A549 (cell line): ENCODE measurements around the gene ZFP36L1.

Experiments used
- ESRRA ChIP-seq: fragments of 150-350 bp; IDR thresholded peaks from 2 replicates; pipeline ENCODE4 v1.6.1; 2014; ENCODE audit warnings: mild to moderate bottlenecking, low read length, borderline replicate concordance
- KDM5A ChIP-seq: fragments of 200-600 bp; sonication (generic); IDR thresholded peaks from 2 replicates; pipeline ENCODE4 v1.6.1; 2016; ENCODE audit warnings: antibody characterized with exemption, mild to moderate bottlenecking

DNA sequence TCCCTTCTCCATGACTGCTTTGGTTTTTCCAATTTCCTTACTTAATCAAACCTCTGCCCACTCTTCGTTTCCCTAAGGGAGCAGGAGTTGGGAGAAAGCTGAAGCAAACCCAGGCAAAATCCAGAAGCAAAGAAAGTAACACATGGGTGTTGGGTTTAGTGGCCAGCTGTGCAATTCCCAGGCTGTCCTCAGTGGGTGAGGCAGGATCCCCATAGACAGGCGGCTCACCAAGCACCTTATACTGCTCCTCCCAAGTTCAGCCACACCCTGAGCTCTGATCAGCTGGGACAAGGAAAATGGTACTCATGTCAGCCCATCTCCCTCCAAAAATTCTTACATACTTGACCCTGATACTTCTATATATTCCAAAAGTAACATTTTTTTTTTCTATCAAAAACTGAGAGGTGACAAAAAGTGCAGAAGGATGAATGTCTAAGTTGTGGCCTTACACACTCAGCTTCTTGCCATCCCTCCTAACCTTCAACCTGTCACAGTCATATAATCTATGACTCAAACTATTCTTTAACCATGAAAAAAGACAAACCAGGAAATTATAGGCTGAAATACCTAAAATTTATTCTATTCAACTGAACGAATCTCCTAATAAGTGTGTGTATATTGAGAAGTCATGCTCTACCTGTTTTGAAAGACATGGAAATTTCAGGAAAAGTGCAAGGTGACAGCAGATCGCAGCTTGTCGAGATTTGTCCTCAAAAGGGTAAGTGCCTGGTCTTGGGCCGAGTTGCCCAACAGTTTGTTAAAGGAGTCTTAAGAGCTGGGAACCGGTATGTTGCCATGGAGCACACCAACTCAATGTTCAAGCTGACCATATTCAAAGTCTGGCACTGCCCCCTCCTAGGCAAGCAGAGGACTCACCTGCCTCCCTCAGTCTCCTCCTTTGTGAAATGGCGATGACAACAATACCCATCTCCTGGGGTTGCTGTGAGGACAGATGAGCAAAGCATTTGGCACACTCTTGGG, 17.6 kb upstream of the ZFP36L1 start:
- TF ChIP-seq ESRRA (no peak), KDM5A (no peak)
